ENCODE measurements around the gene TRIM16.

- no peak for TF ChIP-seq CTCF (IDR thresholded peaks at IDR 0.05)
- TF ChIP-seq POLR2A (IDR thresholded peaks at IDR 0.05) = no peak
- no peak for TF ChIP-seq EP300 (IDR thresholded peaks at IDR 0.05)
Observed at GRCh38 chr17:15663176-15663575, 20.9 kb downstream of the TRIM16 start.

Measured in tibial nerve (tissue), 4 donors.